Natural killer cell (primary cell): Measurements from ENCODE around the gene GRK7. TPM values are rescaled to one million over a fixed set of nuclear protein-coding genes. Genes with fewer than 3 reads are reported as not detected.

Source experiments
- ATAC-seq, 3 donors: fragments of 150-1000 bp in 2 of 3; fragments of 200-7000 bp in 1 of 3; cut with Tn5 transposase; 1 replicate in 1 of 3; 2 replicates in 2 of 3; pipeline ENCODE4 v1.10.0; 2021; ENCODE audit warnings: mild to moderate bottlenecking in 2 of 3, moderate library complexity in 2 of 3
- DNase-seq, 2 donors: peaks; one replicate each; pipeline versions ENCODE4 v3.0.0 to v3.0.0-alpha.2; 2013 to 2021; ENCODE audit warnings: mixed read lengths in 1 of 2
- H3K27ac ChIP-seq: one replicate; pipeline ENCODE4 v1.5.1; 2013; ENCODE audit warnings: mild to moderate bottlenecking, low read length
- H3K27me3 ChIP-seq: one replicate; pipeline ENCODE4 v1.6.1; 2013; ENCODE audit warnings: low read length; ENCODE audit not compliant: control insufficient read depth, insufficient read depth
- H3K36me3 ChIP-seq: one replicate; pipeline ENCODE4 v1.6.1; 2013; ENCODE audit warnings: low read length; ENCODE audit not compliant: control insufficient read depth, insufficient read depth
- H3K4me1 ChIP-seq: one replicate; pipeline ENCODE4 v1.6.1; 2013; ENCODE audit warnings: low read length; ENCODE audit not compliant: control insufficient read depth, insufficient read depth
- H3K4me3 ChIP-seq: one replicate; pipeline ENCODE4 v1.5.1; 2013; ENCODE audit warnings: low read length
- H3K9me3 ChIP-seq: one replicate; pipeline ENCODE4 v1.6.1; 2013; ENCODE audit warnings: low read length; ENCODE audit not compliant: control insufficient read depth, insufficient read depth
- H3K27ac Mint-ChIP-seq, 2 donors: one replicate each; pipeline ENCODE4 v1.8.0; 2022; ENCODE audit warnings: mild to moderate bottlenecking in 2 of 2, mixed read lengths in 2 of 2, moderate library complexity in 1 of 2
- H3K27me3 Mint-ChIP-seq, 2 donors: one replicate each; pipeline ENCODE4 v1.8.0; 2022; ENCODE audit warnings: low read depth in 2 of 2, mixed read lengths in 2 of 2
- H3K36me3 Mint-ChIP-seq: one replicate; pipeline ENCODE4 v1.8.0; 2022; ENCODE audit warnings: mixed read lengths
- H3K4me1 Mint-ChIP-seq, 2 donors: one replicate each; pipeline ENCODE4 v1.8.0; 2022; ENCODE audit warnings: mixed read lengths in 2 of 2
- H3K4me3 Mint-ChIP-seq: one replicate; pipeline ENCODE4 v1.8.0; 2022; ENCODE audit warnings: mild to moderate bottlenecking, moderate library complexity, mixed read lengths
- H3K9me3 Mint-ChIP-seq, 2 donors: one replicate each; pipeline ENCODE4 v1.8.0; 2022; ENCODE audit warnings: mixed read lengths in 2 of 2
- WGBS: methylation state at CpG from one replicate; pipeline ENCODE4 v1.1.7; 2013; ENCODE audit warnings: missing lambda C conversion rate; ENCODE audit not compliant: insufficient coverage; 5-methylcytosine and 5-hydroxymethylcytosine counted together
- intact Hi-C: fragments of 100-400 bp; cut with micrococcal nuclease; formaldehyde crosslinking; loops from one replicate; pipeline ENCODE4 v1.14.2; 2022
- total RNA-seq, 4 donors: library from RNA; stranded (reverse); fragments of 120-200 nt in 1 of 4; gene quantifications; one replicate each; pipeline versions ENCODE4 v1.2.3 to v1.2.4, GENCODE V29; 2013 to 2022
- TF ChIP-seq, protein P1 (sequence below): fragments of 200-600 bp; IDR thresholded peaks from one replicate; pipeline ENCODE4 v1.8.0; 2022; ENCODE audit warnings: antibody characterized with exemption

The GRK7 gene
- total RNA-seq, 3 donors from 2014 or later (not counting 1 experiment from before 2014, with no cell fraction given): 0.14 to 0.16 (median 0.15) TPM

DNA sequence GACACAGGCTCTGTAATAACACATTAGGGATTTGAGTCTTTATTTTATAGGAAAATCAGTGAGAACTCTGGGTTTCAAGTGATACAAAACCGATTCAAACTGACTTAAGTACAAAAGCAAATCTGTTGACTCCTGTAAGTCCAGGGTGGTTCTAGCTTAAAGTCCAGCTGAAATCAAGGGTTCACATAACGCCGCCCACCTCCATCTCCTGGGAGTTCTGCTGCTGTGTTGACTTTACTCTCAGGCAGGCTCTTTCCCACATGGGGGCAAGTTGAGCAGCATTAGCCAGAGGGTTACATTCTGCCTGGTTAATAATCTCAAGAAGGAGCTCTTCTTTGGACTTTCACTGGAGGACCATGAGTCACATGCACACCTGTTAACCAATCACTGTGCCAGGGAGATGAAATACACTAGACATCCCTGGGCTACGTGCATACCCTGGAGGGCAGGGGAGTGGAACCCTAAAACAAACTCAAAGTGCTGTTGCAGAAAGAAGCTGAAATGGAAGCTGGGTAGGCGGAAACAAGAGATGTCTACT is 34.8 kb upstream of the GRK7 start:
- WGBS: 87% methylated on average over 5 of the region's 5 CpGs
- H3K27ac Mint-ChIP-seq: no peak overlapping the region
- ATAC-seq (no peak), DNase-seq (no peak)
- no peak overlapping the region for H3K27ac ChIP-seq
- H3K36me3 ChIP-seq: no peaks in the 10 kb centered on the region
- H3K4me3 Mint-ChIP-seq: no peak overlapping the region
- H3K4me3 ChIP-seq: no peak overlapping the region
- H3K9me3 Mint-ChIP-seq: no peaks in the 10 kb centered on the region
- H3K27me3 ChIP-seq: no peaks in the 10 kb centered on the region
- TF ChIP-seq, protein P1, sequence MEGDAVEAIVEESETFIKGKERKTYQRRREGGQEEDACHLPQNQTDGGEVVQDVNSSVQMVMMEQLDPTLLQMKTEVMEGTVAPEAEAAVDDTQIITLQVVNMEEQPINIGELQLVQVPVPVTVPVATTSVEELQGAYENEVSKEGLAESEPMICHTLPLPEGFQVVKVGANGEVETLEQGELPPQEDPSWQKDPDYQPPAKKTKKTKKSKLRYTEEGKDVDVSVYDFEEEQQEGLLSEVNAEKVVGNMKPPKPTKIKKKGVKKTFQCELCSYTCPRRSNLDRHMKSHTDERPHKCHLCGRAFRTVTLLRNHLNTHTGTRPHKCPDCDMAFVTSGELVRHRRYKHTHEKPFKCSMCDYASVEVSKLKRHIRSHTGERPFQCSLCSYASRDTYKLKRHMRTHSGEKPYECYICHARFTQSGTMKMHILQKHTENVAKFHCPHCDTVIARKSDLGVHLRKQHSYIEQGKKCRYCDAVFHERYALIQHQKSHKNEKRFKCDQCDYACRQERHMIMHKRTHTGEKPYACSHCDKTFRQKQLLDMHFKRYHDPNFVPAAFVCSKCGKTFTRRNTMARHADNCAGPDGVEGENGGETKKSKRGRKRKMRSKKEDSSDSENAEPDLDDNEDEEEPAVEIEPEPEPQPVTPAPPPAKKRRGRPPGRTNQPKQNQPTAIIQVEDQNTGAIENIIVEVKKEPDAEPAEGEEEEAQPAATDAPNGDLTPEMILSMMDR: no peak
- H3K4me1 Mint-ChIP-seq: no peaks in the 10 kb centered on the region
- H3K36me3 Mint-ChIP-seq: no peaks in the 10 kb centered on the region
- H3K4me1 ChIP-seq: no peaks in the 10 kb centered on the region
- H3K9me3 ChIP-seq: no peaks in the 10 kb centered on the region
- intact Hi-C loops: no loop called here
- peaks cover 0 to 11% of the 10 kb centered on the region in 2 donors for H3K27me3 Mint-ChIP-seq

DNA sequence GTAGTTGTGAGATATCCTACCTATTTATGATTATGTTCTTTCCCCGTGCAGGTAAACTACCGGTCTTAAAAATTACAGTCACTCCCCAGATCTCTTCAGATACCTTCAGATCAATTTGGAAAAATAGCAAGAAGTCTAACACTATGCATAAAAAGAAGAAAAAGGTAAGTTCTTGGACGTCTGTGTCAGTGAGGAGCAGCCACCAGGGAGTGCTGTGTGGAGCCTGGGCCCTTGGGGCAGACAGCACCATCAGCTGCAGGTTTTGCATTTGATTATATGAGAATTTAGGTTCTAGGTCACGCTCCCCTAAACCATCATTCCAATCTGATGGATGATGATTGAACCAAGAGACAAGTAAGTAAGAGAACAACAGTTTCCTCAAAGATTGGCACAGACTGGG is 34.0 kb upstream of the GRK7 start:
- no peak overlapping the region for H3K4me3 ChIP-seq
- no peaks in the 10 kb centered on the region for H3K27me3 ChIP-seq
- Mint-ChIP-seq H3K27ac (no peak overlapping the region), H3K27me3 (peaks cover 0 to 16% of the 10 kb centered on the region in 2 donors), H3K36me3 (no peaks in the 10 kb centered on the region), H3K4me3 (no peak overlapping the region), H3K9me3 (no peaks in the 10 kb centered on the region), H3K4me1 (no peaks in the 10 kb centered on the region)
- TF ChIP-seq, protein P1: no peak
- no peak overlapping the region for H3K27ac ChIP-seq
- 35% methylated on average over 1 of the region's 4 CpGs for WGBS
- DNase-seq (peak in 1 of 2 donors; percentile 27), ATAC-seq (no peak)
- no peaks in the 10 kb centered on the region for H3K36me3 ChIP-seq
- no peaks in the 10 kb centered on the region for H3K4me1 ChIP-seq
- no peaks in the 10 kb centered on the region for H3K9me3 ChIP-seq
- intact Hi-C loops: no loop called here

DNA sequence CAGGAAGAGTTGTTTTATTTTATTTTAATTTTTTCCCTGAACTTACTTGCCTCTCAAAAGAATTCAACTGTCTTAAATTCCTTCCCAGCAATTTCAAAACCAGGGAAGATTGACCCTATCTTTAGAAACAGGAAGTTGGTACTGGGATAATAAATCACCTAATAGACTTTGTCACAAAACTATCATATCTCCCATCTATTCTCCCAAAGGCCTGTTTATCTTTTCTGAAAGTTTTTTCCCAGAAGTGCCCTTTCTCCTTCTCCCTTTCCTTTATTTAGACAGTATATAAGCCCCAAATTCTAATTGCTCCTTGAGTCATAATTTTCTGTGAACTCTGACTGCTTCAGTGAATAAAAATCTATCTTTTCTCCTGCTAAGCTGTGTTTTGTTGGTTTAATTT is 28.0 kb upstream of the GRK7 start:
- Mint-ChIP-seq H3K36me3 (no peaks in the 10 kb centered on the region), H3K27ac (no peak overlapping the region), H3K27me3 (peaks cover 0 to 7% of the 10 kb centered on the region in 2 donors), H3K4me3 (no peak overlapping the region), H3K9me3 (no peaks in the 10 kb centered on the region), H3K4me1 (peaks cover 13 to 22% of the 10 kb centered on the region in 2 donors)
- no peak for ATAC-seq
- Histone ChIP-seq H3K4me3 (no peak overlapping the region), H3K9me3 (no peaks in the 10 kb centered on the region), H3K4me1 (peaks cover 4% of the 10 kb centered on the region), H3K36me3 (no peaks in the 10 kb centered on the region), H3K27me3 (no peaks in the 10 kb centered on the region), H3K27ac (no peak overlapping the region)
- no peak for DNase-seq
- TF ChIP-seq, protein P1: no peak
- intact Hi-C loops: loop anchor here (5.0 kb wide), 2 partner anchors 292 to 712 kb away; partner anchors contain the start of gene XRN1
